RWPE2 (cell line): Measurements from ENCODE around the gene ANO8.

Experiments used
- ATAC-seq: fragments of 200-7000 bp; cut with Tn5 transposase; 3 replicates; pipeline ENCODE4 v1.9.1; 2021; ENCODE audit warnings: low read depth
- DNase-seq: peaks from one replicate; pipeline ENCODE4 v3.0.0-alpha.2; 2020; ENCODE audit warnings: low spot score
- H3K27ac ChIP-seq: fragments of 450-650 bp; 2 replicates; pipeline ENCODE4 v1.5.1; 2017; ENCODE audit warnings: mild to moderate bottlenecking; ENCODE audit not compliant: poor library complexity, severe bottlenecking
- H3K27me3 ChIP-seq: fragments of 250-450 bp; sonication (Bioruptor Pico); 2 replicates; pipeline ENCODE4 v1.5.1; 2021; ENCODE audit warnings: mild to moderate bottlenecking, moderate library complexity; ENCODE audit not compliant: insufficient read depth, poor library complexity, severe bottlenecking
- H3K36me3 ChIP-seq: fragments of 250-450 bp; sonication (Bioruptor Pico); 2 replicates; pipeline ENCODE4 v1.5.1; 2020; ENCODE audit warnings: low read depth, mild to moderate bottlenecking, moderate library complexity
- H3K4me1 ChIP-seq: fragments of 250-450 bp; sonication (Bioruptor Pico); 2 replicates; pipeline ENCODE4 v1.5.1; 2021; ENCODE audit warnings: mild to moderate bottlenecking, moderate library complexity; ENCODE audit not compliant: insufficient read depth, poor library complexity, severe bottlenecking
- H3K4me3 ChIP-seq: fragments of 250-450 bp; sonication (Bioruptor Pico); 2 replicates; pipeline ENCODE4 v1.5.1; 2021; ENCODE audit warnings: mild to moderate bottlenecking, moderate library complexity; ENCODE audit not compliant: severe bottlenecking
- H3K9me3 ChIP-seq: fragments of 250-450 bp; sonication (Bioruptor Pico); 2 replicates; pipeline ENCODE4 v1.5.1; 2021; ENCODE audit warnings: mild to moderate bottlenecking, moderate library complexity; ENCODE audit not compliant: severe bottlenecking
- TF ChIP-seq, protein P1 (sequence below): fragments of 450-650 bp; IDR thresholded peaks from one replicate; pipeline ENCODE4 v1.5.1; 2017; ENCODE audit warnings: mild to moderate bottlenecking, moderate library complexity; ENCODE audit not compliant: poor library complexity, severe bottlenecking

Gene ANO8

DNA sequence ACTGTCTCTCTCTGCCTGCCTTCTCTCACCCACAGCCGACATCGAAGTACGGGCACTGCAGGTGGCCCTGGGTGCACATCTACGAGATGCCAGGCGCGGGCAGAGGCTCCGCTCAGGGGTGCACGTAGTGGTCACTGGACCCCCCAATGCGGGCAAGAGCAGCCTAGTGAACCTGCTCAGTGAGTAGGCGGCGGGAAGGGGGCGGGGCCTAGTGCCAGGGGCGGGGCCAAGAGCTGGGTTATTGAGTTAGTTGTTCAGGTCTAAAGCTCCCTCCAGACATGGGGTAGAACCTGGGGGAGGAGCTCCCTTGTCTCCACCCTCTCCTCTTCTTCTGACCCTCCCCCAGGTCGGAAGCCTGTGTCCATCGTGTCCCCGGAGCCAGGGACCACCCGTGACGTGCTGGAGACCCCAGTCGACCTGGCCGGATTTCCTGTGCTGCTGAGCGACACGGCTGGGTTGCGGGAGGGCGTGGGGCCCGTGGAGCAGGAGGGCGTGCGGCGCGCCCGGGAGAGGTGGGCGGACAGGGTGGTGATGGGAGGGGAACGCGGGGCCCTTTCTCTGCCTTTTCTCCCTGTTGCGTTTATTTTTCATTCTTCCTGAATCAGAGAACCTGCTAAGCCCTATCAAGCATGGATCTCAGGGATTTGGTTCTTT is 4.6 kb upstream of the ANO8 start:
- TF ChIP-seq, protein P1, sequence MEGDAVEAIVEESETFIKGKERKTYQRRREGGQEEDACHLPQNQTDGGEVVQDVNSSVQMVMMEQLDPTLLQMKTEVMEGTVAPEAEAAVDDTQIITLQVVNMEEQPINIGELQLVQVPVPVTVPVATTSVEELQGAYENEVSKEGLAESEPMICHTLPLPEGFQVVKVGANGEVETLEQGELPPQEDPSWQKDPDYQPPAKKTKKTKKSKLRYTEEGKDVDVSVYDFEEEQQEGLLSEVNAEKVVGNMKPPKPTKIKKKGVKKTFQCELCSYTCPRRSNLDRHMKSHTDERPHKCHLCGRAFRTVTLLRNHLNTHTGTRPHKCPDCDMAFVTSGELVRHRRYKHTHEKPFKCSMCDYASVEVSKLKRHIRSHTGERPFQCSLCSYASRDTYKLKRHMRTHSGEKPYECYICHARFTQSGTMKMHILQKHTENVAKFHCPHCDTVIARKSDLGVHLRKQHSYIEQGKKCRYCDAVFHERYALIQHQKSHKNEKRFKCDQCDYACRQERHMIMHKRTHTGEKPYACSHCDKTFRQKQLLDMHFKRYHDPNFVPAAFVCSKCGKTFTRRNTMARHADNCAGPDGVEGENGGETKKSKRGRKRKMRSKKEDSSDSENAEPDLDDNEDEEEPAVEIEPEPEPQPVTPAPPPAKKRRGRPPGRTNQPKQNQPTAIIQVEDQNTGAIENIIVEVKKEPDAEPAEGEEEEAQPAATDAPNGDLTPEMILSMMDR: no peak
- Histone ChIP-seq H3K27ac (no peak overlapping the region), H3K27me3 (no peaks in the 10 kb centered on the region), H3K36me3 (peaks cover 16% of the 10 kb centered on the region), H3K4me3 (no peak overlapping the region), H3K4me1 (no peaks in the 10 kb centered on the region), H3K9me3 (no peaks in the 10 kb centered on the region)
- DNase-seq (peak; percentile 68), ATAC-seq (no peak)

DNA sequence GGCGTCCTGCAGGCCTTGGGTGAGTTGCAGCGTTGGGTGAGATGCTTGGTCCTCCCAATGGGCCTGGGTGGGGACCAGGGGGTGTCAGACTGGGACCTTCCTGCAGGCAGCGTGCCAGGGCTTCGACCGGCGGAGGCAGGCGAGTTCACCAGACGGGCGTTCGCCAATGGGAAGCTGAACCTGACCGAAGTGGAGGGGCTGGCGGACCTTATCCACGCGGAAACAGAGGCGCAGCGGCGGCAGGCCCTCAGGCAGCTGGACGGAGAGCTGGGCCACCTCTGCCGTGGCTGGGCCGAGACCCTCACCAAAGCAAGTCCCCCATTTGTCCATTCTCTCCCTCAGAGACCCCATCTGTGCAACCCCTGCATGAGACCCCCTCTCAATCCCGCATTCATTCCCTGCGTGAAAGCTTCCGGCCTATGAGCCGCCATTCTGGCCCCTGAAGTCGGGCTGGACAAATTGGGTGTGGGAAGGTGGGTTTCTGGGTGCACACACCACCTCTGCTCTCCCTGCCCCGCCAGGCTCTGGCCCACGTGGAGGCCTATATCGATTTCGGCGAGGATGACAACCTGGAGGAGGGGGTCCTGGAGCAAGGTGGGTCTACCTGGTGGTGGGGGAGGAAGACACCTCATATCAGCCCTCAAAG is 3.9 kb upstream of the ANO8 start:
- TF ChIP-seq, protein P1: no peak
- no peak for ATAC-seq
- no peaks in the 10 kb centered on the region for H3K4me1 ChIP-seq
- H3K27me3 ChIP-seq: no peaks in the 10 kb centered on the region
- H3K9me3 ChIP-seq: no peaks in the 10 kb centered on the region
- peaks cover 16% of the 10 kb centered on the region for H3K36me3 ChIP-seq
- H3K27ac ChIP-seq: peak overlapping the region; percentile 85
- H3K4me3 ChIP-seq: peak overlapping the region; percentile 89
- no peak for DNase-seq

DNA sequence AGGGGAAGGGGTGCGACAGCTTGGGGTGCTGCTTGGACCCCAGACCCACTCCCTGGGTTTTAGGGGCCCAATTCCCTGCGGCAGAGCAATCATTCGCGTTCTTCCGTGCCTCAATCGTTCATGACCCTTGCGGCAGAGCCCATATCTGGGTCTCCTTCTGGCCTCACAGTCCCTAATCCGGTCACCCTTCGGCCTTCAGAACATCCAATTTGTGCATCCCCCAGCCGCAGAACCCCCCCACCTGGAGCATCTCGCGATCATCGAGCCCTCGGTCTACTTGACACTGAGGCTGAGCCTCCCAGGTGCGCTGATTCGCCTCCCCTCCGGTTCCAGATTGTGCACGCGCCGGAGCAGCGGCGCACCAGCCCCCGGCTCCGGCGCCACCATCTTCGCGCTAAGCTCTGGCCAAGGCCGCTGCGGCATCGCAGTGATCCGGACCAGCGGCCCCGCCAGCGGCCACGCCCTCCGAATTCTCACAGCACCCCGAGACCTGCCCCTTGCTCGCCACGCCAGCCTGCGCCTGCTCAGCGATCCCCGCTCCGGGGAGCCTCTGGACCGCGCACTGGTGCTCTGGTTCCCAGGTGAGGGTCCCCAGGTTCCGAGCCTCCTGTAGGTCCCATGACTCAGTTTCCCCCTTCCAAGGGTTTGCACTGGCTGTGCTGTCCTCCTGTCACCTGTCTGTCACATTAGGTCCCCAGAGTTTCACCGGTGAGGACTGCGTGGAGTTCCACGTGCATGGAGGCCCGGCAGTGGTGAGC is 3.2 kb upstream of the ANO8 start:
- DNase-seq: peak; percentile 63
- Histone ChIP-seq H3K4me3 (peak overlapping the region; percentile 89), H3K36me3 (peaks cover 20% of the 10 kb centered on the region), H3K9me3 (no peaks in the 10 kb centered on the region), H3K27ac (peak overlapping the region; percentile 85), H3K4me1 (no peaks in the 10 kb centered on the region), H3K27me3 (no peaks in the 10 kb centered on the region)
- ATAC-seq: no peak
- TF ChIP-seq, protein P1: no peak

DNA sequence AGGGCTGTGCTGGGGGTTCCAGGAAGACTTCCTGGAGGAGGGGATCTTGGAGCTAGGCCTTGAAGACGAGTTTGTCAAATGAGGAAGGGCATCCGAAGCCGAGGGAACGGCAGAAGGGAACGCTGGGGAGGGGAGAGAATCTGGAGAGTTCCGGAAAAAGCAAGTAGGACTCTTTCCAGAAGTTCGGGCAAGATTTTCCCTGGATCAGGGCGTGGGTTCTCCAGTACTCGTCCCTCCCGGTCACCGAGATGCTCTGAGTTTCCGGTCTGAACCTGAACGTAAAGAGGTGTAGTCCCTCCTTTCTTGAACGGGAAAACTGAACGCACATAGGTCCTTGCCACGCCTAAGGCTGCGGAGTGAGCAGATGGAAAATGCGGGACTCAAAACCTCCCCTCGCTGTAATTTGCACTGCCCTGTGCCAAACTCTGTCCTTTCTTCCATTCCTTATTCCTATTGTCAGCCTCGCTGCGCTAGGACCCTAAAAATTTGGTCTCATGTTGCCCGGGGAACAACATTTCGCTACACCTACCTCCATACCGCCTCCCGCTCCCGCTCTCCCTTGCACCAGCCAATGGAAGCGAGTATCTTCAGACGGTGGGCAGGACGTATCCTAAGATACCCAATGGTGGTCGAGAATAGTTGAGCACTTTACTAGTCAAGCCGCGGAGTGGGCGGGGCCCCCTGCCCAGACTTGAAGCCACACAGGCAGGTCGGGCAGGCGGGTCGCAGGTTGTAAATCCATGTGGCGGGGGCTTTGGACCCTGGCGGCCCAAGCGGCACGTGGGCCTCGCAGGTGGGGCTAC is 2.4 kb upstream of the ANO8 start, which contains the start of gene GTPBP3:
Gene GTPBP3, plus strand, starts transcription at position 682 of the 803 bp plus-strand sequence. Its CDS starts 59 bp downstream, at position 741.
- Histone ChIP-seq H3K36me3 (peaks cover 16% of the 10 kb centered on the region), H3K27me3 (no peaks in the 10 kb centered on the region), H3K27ac (peak within 1 kb of the TSS; percentile 85), H3K9me3 (no peaks in the 10 kb centered on the region), H3K4me1 (no peaks in the 10 kb centered on the region), H3K4me3 (peak within 1 kb of the TSS; percentile 89)
- ATAC-seq (peak; percentile 86), DNase-seq (peak; percentile 98)
- TF ChIP-seq, protein P1: no peak
